Measurements from ENCODE around the gene VAV2.

GRCh38 chr9:134007571-134007970 is 15.4 kb upstream of the VAV2 start:
- TF ChIP-seq, protein P1, sequence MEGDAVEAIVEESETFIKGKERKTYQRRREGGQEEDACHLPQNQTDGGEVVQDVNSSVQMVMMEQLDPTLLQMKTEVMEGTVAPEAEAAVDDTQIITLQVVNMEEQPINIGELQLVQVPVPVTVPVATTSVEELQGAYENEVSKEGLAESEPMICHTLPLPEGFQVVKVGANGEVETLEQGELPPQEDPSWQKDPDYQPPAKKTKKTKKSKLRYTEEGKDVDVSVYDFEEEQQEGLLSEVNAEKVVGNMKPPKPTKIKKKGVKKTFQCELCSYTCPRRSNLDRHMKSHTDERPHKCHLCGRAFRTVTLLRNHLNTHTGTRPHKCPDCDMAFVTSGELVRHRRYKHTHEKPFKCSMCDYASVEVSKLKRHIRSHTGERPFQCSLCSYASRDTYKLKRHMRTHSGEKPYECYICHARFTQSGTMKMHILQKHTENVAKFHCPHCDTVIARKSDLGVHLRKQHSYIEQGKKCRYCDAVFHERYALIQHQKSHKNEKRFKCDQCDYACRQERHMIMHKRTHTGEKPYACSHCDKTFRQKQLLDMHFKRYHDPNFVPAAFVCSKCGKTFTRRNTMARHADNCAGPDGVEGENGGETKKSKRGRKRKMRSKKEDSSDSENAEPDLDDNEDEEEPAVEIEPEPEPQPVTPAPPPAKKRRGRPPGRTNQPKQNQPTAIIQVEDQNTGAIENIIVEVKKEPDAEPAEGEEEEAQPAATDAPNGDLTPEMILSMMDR (IDR thresholded peaks at IDR 0.05), result no peak
- no peak for TF ChIP-seq POLR2A (IDR thresholded peaks at IDR 0.05)

All from adrenal gland (tissue), 5 donors.